Coronary artery (tissue), 2 donors: ENCODE results near the gene CAP1.
"Not testable (repeated sequence)": the region's sequence is repeated elsewhere in the genome, so short reads cannot be mapped to it uniquely, and the experiment has no call there.

Source experiments
- DNase-seq: peaks from one replicate; pipeline ENCODE4 v3.0.0-alpha.2; 2017; ENCODE audit warnings: low spot score
- H3K27ac ChIP-seq, 2 donors: fragments of 200-600 bp; sonication (generic); one replicate each; pipeline ENCODE4 v1.5.1; 2016 to 2019
- H3K4me3 ChIP-seq: fragments of 200-600 bp; sonication (generic); 2 replicates; pipeline ENCODE4 v1.5.1; 2016; ENCODE audit warnings: mild to moderate bottlenecking, moderate library complexity
- TF ChIP-seq, protein P1 (sequence below): fragments of 200-600 bp; sonication (generic); IDR thresholded peaks from one replicate; pipeline ENCODE4 v1.5.1; 2019; ENCODE audit warnings: antibody characterized with exemption

The CAP1 gene

DNA sequence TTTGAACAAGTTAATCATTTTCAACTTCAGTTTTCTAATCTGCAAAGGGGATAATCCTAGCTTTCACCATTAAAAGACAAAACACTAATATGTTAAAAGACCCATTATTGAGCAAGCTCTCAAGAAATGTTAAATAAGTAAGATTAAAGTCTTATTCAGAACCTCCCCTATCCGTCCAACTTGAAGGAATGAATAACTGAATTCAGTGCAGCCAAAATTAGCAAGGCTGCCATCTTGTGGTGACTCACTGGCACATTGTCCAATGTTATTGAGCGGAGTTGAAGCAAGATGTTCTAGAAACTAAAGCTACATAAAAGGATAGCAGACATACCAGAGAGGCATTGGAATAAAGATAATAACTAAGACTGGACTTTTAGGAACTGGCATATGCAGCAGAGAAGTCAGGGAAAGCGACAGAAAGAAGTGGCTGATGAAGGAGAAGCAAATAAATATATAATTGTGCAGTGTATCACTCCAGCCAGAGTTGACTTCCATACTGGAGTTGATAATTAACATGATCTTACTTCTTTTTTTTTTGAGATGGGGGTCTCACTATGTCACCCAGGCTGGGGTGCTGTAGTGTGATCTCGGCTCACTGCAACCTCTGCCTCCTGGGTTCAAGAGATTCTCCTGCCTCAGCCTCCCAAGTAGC is 8.2 kb upstream of the CAP1 start:
- Histone ChIP-seq H3K27ac (no peak overlapping the region), H3K4me3 (no peak overlapping the region)
- no peak for DNase-seq
- TF ChIP-seq, protein P1, sequence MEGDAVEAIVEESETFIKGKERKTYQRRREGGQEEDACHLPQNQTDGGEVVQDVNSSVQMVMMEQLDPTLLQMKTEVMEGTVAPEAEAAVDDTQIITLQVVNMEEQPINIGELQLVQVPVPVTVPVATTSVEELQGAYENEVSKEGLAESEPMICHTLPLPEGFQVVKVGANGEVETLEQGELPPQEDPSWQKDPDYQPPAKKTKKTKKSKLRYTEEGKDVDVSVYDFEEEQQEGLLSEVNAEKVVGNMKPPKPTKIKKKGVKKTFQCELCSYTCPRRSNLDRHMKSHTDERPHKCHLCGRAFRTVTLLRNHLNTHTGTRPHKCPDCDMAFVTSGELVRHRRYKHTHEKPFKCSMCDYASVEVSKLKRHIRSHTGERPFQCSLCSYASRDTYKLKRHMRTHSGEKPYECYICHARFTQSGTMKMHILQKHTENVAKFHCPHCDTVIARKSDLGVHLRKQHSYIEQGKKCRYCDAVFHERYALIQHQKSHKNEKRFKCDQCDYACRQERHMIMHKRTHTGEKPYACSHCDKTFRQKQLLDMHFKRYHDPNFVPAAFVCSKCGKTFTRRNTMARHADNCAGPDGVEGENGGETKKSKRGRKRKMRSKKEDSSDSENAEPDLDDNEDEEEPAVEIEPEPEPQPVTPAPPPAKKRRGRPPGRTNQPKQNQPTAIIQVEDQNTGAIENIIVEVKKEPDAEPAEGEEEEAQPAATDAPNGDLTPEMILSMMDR: peak; percentile 56

GRCh38 chr1:40034869-40035268 is 5.7 kb upstream of the CAP1 start:
- Histone ChIP-seq H3K4me3 (no peak overlapping the region), H3K27ac (peak overlapping the region in 1 of 2 donors; percentile 39)
- TF ChIP-seq, protein P1: no peak
- no peak for DNase-seq

- H3K4me3 ChIP-seq: no peak overlapping the region
- peak; percentile 82 for DNase-seq
- TF ChIP-seq, protein P1: no peak
- peak overlapping the region; percentile 70 to 84 for H3K27ac ChIP-seq
Measured at GRCh38 chr1:40036574-40036973, 4.0 kb upstream of the CAP1 start.

GRCh38 chr1:40037254-40037653 is 3.3 kb upstream of the CAP1 start:
- DNase-seq, H3K4me3 ChIP-seq: not testable (repeated sequence)
- H3K27ac ChIP-seq: peak overlapping the region; percentile 70 to 84

GRCh38 chr1:40038697-40039096 is 1.8 kb upstream of the CAP1 start:
- peak overlapping the region; percentile 76 for H3K4me3 ChIP-seq
- DNase-seq: no peak
- H3K27ac ChIP-seq: peak overlapping the region; percentile 93 to 98
- TF ChIP-seq, protein P1: no peak

GRCh38 chr1:40039245-40039756 is 1.2 kb upstream of the CAP1 start:
- TF ChIP-seq, protein P1: no peak

DNA sequence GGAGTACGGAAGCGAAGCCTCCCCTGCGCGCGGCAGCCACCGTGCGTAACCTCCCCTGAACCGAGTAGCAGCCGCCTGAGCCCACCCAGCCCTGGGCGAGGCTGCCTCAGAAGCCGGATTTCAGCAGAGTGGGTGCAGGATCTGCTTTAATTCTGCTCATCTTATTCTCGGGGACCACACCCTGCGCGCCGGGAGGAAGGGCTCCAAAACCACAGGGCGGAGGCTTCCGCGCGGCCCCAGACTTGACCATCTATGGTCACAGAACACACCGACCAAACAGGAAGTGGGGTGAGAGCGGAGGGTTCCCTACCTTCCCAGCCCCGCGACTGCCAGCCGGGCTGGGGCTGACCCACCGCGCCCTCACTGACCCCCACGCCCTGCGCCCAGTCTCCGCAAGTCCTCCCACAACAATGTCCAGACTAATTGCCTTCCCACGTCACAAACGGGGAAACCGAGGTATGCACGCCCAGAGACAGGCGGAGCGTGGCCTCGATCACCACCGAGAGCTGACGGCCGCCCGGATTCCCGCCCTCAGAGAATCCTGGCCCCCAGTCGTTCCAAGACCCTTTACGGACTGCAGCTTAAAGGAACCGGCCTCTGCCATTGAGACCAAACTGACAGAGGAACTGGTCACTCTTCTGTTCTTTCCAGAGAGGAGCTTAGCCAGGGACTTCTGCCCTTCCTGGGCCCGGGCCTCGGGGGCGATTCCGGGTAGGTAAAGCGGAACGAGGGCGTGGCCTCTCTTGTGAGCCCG is 595 bp upstream of the CAP1 start:
- TF ChIP-seq, protein P1: no peak
- Histone ChIP-seq H3K27ac (peak overlapping the region; percentile 93 to 98), H3K4me3 (peak overlapping the region; percentile 76)
- peak; percentile 95 for DNase-seq

More at GRCh38 chr1:40039245-40039756, 1.2 kb upstream of the CAP1 start:
- Histone ChIP-seq H3K4me3 (peak overlapping the region; percentile 76), H3K27ac (peak overlapping the region; percentile 93 to 98)
- no peak for DNase-seq
